ENCODE results near the gene ELMOD1. TPM values are rescaled to one million over a fixed set of nuclear protein-coding genes. Genes with fewer than 3 reads are reported as not detected.

ELMOD1 gene
- total RNA-seq, 2 experiments from 2014 or later = not detected

- H3K9me3 Mint-ChIP-seq = no peaks in the 10 kb centered on the region
- H3K4me3 Mint-ChIP-seq = no peak overlapping the region
- DNase-seq = no peak
- Histone ChIP-seq H3K27ac (ENCODE audit: low read depth in 1 of 2, low read length in 2 of 2) (no peak overlapping the region), H3K9me3 (ENCODE audit: control insufficient read depth in 1 of 2, insufficient read depth in 1 of 2, low read length in 2 of 2) (peaks cover 0 to 10% of the 10 kb centered on the region in 2 experiments), H3K4me1 (ENCODE audit: insufficient read depth, low read length) (no peaks in the 10 kb centered on the region), H3K36me3 (ENCODE audit: insufficient read depth, low read length) (no peaks in the 10 kb centered on the region), H3K4me3 (ENCODE audit: low read length) (no peak overlapping the region), H3K27me3 (ENCODE audit: control insufficient read depth in 1 of 2, insufficient read depth in 2 of 2, low read length in 2 of 2) (peaks cover 0 to 5% of the 10 kb centered on the region in 2 experiments)
- H3K27ac Mint-ChIP-seq = no peak overlapping the region
- H3K27me3 Mint-ChIP-seq = peaks cover 25% of the 10 kb centered on the region
- ATAC-seq (ENCODE audit: poor library complexity) = no peak
- CTCF ChIA-PET = interaction anchor here (1.0 kb wide), 1 partner anchor 10 kb away, joined by 3 read pairs; no protein-coding TSS in a partner anchor
- intact Hi-C loops (cut with DNase I, micrococcal nuclease) = no loop called here
- POLR2A ChIA-PET = no interaction called here
- no peaks in the 10 kb centered on the region for H3K36me3 Mint-ChIP-seq (ENCODE audit: low read depth)
- TF ChIP-seq, protein P1, sequence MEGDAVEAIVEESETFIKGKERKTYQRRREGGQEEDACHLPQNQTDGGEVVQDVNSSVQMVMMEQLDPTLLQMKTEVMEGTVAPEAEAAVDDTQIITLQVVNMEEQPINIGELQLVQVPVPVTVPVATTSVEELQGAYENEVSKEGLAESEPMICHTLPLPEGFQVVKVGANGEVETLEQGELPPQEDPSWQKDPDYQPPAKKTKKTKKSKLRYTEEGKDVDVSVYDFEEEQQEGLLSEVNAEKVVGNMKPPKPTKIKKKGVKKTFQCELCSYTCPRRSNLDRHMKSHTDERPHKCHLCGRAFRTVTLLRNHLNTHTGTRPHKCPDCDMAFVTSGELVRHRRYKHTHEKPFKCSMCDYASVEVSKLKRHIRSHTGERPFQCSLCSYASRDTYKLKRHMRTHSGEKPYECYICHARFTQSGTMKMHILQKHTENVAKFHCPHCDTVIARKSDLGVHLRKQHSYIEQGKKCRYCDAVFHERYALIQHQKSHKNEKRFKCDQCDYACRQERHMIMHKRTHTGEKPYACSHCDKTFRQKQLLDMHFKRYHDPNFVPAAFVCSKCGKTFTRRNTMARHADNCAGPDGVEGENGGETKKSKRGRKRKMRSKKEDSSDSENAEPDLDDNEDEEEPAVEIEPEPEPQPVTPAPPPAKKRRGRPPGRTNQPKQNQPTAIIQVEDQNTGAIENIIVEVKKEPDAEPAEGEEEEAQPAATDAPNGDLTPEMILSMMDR (IDR thresholded peaks at IDR 0.05) = no peak
- no peaks in the 10 kb centered on the region for H3K4me1 Mint-ChIP-seq (ENCODE audit: low read depth)
Measured at GRCh38 chr11:107646783-107647182, 55.8 kb downstream of the ELMOD1 start.

DNA sequence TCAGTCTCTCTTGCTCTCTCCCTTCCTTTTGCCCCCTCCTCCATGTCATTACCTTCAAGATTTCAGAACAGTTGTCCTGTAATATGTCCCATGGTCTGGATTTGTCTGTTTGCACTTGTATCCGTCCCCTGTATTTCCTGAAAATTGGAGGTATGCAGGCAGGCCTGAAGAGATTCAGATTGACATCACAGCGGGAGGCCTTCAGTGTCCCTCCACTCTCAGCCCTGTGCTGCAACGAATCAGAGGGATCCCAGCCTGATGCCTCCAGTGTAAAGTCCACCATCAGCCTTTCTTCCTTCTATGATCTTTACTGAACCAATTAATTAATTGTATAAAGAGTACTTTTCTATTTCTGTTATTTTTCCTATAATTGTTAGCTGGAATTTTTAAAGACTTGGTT, 57.3 kb downstream of the ELMOD1 start:
- no peak for DNase-seq
- H3K36me3 Mint-ChIP-seq (ENCODE audit: low read depth) = no peaks in the 10 kb centered on the region
- Histone ChIP-seq H3K4me3 (ENCODE audit: low read length) (no peak overlapping the region), H3K9me3 (ENCODE audit: control insufficient read depth in 1 of 2, insufficient read depth in 1 of 2, low read length in 2 of 2) (peaks cover 0 to 10% of the 10 kb centered on the region in 2 experiments), H3K27me3 (ENCODE audit: control insufficient read depth in 1 of 2, insufficient read depth in 2 of 2, low read length in 2 of 2) (peaks cover 0 to 13% of the 10 kb centered on the region in 2 experiments), H3K4me1 (ENCODE audit: insufficient read depth, low read length) (no peaks in the 10 kb centered on the region), H3K27ac (ENCODE audit: low read depth in 1 of 2, low read length in 2 of 2) (no peak overlapping the region), H3K36me3 (ENCODE audit: insufficient read depth, low read length) (no peaks in the 10 kb centered on the region)
- intact Hi-C loops (cut with DNase I, micrococcal nuclease) = no loop called here
- ChIA-PET POLR2A (interaction anchor here (0.5 kb wide), 1 partner anchor 17 kb away, joined by 3 read pairs; no protein-coding TSS in a partner anchor), CTCF (no interaction called here)
- no peak for ATAC-seq (ENCODE audit: poor library complexity)
- H3K4me1 Mint-ChIP-seq (ENCODE audit: low read depth) = no peaks in the 10 kb centered on the region
- no peak overlapping the region for H3K4me3 Mint-ChIP-seq
- H3K27ac Mint-ChIP-seq = no peak overlapping the region
- TF ChIP-seq, protein P1 (IDR thresholded peaks at IDR 0.05) = no peak
- peaks cover 35% of the 10 kb centered on the region for H3K27me3 Mint-ChIP-seq
- H3K9me3 Mint-ChIP-seq = no peaks in the 10 kb centered on the region

DNA sequence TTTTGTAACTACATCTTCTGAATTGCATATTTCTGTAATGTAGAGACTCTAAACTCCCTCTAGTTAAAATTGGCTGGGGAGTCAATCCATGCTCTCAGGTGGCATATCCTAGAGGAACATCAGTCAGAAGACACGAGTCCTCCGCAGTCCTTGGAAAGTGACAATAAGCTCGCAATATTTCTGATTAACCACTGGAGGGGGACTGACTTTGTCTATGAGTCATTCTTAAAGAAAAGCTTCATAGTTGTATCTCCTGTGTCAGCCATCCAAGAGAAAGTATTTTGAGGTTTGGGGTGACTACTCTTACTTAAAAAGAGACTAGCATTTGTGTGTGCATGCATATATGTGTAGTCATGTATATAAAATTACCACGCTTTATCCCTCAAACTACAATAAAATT, 60.7 kb downstream of the ELMOD1 start:
- no peak for DNase-seq
- Histone ChIP-seq H3K27ac (ENCODE audit: low read depth in 1 of 2, low read length in 2 of 2) (no peak overlapping the region), H3K36me3 (ENCODE audit: insufficient read depth, low read length) (no peaks in the 10 kb centered on the region), H3K4me3 (ENCODE audit: low read length) (no peak overlapping the region), H3K4me1 (ENCODE audit: insufficient read depth, low read length) (no peaks in the 10 kb centered on the region), H3K9me3 (ENCODE audit: control insufficient read depth in 1 of 2, insufficient read depth in 1 of 2, low read length in 2 of 2) (no peaks in the 10 kb centered on the region), H3K27me3 (ENCODE audit: control insufficient read depth in 1 of 2, insufficient read depth in 2 of 2, low read length in 2 of 2) (peaks cover 0 to 18% of the 10 kb centered on the region in 2 experiments)
- ATAC-seq (ENCODE audit: poor library complexity) = no peak
- intact Hi-C loops (cut with DNase I, micrococcal nuclease) = no loop called here
- POLR2A ChIA-PET = no interaction called here
- CTCF ChIA-PET = no interaction called here
- no peaks in the 10 kb centered on the region for H3K36me3 Mint-ChIP-seq (ENCODE audit: low read depth)
- no peak overlapping the region for H3K27ac Mint-ChIP-seq
- H3K27me3 Mint-ChIP-seq = peaks cover 57% of the 10 kb centered on the region
- H3K9me3 Mint-ChIP-seq = no peaks in the 10 kb centered on the region
- no peaks in the 10 kb centered on the region for H3K4me1 Mint-ChIP-seq (ENCODE audit: low read depth)
- no peak overlapping the region for H3K4me3 Mint-ChIP-seq
- TF ChIP-seq, protein P1 (IDR thresholded peaks at IDR 0.05) = no peak

Measured in CD4-positive, alpha-beta T cell (primary cell).